Activated CD8-positive, alpha-beta memory T cell treated with anti-CD3 and anti-CD28 coated beads for 48 hours (primary cell): ENCODE results near the gene FBN3.
"Not testable (repeated sequence)": the region's sequence is repeated elsewhere in the genome, so short reads cannot be mapped to it uniquely, and the experiment has no call there.

ENCODE experiments used
- DNase-seq, 3 experiments: peaks; one replicate each; pipeline ENCODE4 v3.0.0-alpha.2; 2020; ENCODE audit warnings: low read depth in 2 of 3, low spot score in 2 of 3

The FBN3 gene

DNA sequence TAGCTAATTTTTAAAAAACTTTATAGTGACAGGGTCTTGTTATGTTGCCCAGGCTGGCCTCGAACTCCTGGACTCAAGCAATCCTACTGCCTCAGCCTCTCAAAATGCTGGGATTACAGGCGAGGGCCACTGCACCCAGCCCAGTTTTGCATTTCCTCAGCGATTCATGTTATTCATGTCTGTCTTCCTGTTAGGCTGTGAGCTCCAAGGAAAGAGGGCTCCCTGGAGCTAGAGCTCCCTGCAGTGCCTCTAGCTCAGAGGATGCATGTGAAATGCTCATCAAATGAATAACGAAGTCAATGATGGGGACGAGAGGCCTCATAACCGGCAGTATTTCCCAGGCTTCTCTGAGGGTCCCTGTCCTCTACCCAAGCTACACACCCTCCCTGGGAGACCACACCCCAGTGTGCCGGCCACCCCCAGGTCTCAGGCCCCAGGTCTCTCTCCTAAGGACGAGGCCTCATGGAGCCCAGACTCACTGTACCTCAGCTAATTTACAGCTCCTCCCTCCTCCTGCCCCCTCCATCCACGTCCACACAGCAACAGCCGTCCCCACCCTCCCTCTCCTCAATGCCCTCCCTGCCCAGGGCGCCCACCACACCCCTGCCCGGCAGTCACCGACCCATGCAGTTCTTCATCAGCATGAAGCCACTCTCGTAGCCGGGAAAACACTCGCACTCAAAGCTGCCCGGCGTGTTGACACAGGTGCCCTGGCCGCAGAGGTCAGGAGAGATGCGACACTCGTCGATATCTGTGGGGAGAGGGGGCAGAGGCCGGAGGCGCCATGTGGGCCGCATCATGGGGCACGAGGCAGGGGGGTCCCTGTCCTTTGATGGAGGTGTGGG is 28.5 kb downstream of the FBN3 start:
- no peak for DNase-seq

DNA sequence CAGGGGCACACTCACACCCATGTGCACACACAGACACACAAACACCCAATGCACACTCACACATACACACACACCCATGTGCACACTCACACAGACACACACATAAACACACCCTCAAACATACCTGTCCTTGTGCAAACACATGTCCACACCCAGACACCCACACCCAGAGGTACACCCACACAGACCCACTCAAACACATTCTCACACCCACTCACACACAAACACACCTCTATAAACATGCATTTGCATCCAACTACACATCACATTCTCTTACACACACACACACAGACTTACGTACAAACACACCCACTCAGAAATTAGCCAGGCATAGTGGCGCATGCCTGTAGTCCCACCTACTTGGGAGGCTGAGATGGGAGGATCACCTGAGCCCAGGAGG is 31.4 kb downstream of the FBN3 start:
- no peak for DNase-seq

DNA sequence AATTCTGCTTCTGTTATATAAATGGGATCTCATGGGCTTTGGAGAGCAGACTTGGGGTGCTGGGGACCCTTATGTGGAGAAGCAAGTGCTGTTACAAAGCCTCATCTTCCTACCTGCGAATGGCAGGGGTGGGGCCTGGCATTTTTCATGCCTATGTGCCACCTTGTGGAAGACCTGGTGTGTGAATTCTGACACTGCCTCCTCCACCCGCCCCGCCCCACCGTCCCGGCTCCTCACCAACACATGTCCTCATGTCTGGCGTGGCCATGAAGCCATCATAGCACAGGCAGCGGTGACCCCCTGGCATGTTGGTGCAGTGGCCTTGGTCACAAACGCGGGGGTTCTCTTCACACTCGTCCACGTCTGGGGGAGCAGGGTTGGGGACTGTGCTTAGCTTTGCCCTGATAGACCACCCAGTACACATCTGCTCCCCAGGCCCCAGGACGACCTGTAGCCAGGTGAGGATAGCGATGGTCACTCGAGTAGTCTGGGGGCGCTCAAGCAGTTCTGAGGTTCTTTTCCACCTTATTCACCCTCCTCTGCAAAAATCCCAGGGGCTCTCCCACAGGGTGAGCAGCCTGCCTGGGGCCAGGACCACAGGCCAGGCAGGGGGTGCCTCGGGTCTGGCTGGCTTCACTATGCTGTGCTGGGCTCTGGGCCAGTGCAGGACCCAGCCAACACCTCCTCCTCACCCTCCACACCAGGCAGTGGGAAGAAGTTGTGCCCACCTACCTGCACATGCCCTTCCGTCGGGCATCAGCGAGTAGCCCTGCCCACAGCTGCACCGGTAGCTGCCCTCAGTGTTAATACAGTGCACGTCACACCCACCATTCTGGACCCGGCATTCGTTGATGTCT is 32.7 kb downstream of the FBN3 start:
- DNase-seq: no peak

DNA sequence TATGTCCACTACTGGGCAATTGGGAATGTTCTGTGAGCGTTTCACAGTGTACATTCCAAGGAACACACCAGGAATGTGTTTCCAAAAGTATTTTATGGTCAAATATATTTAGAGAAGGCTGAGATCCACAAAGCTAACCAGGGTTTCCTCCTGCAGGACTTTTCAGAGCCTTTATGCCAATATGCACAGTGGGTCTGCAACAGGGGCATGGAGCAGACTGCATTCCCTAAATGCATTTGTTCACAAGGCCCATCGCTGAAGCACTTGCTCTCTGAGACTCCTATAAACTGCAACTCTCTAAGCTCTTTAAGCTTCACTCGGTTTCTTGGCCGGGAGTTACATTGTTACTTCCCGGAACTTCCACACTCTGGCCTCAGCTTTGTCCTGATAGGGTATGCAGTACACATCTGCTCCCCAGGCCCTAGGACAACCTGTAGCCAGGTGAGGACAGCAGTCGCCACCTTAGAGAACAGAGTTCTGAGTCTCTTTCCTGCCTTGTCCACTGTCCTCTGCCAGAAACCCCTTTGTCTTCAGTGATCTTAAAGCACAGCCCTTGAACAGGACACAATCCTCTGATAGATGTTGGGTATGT is 33.5 kb downstream of the FBN3 start:
- DNase-seq: no peak

DNA sequence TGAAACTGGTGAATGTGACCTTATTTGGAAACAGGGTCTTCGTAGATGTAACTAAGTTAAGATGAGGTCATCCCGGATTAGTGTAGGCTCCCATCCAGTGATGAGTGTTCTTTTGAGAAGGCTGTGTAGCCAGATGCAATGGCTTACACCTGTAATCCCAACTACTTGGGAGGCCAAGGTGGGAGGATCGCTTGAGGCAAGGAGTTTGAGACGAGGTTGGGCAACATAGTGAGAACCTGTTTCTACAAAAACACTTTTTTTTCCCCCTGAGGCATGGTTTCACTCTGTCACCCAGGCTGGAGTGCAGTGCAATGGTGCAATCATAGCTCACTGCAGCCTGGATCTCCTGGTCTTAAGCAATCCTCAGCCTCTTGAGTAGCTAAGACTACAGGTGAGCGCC is 36.4 kb downstream of the FBN3 start:
- DNase-seq: no peak

DNA sequence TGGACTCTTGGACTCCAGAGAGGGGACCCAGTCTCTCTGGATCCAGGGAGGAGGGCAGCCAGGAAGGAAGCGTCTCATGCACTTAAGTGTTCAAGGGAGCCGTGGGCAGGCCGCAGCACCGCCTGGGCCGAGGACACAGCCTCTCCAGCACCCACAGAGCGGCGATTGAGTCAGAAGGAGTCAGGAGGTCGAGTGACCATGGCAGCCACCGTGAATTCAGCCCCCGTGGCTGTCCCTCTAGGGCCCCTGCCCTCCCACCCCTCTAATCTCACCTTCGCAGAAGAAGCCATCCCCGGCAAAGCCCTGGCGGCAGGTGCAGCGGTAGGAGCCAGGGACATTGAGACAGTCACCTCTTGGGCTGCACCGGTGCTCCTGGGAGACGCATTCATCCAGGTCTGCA is 38.0 kb downstream of the FBN3 start:
- DNase-seq: no peak

DNA sequence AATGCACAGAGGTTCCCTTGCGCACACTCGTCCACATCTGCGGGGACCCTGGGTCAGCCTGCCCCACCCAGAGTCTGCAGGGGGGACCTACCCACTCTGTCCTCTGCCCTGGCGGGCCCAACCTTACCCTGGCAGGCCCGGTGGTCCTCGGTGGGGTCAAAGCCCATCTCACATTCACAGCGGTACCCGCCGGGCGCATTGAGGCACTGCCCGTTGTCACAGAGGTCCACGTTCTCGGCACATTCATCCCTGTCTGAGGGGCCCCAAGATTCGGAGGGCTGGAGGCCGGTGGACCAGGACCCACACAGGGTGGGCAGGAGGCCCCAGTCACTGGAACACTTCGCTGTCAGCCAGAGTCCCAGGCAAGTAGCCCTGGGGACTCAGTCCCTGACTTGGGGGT is 38.5 kb downstream of the FBN3 start:
- DNase-seq: no peak

DNA sequence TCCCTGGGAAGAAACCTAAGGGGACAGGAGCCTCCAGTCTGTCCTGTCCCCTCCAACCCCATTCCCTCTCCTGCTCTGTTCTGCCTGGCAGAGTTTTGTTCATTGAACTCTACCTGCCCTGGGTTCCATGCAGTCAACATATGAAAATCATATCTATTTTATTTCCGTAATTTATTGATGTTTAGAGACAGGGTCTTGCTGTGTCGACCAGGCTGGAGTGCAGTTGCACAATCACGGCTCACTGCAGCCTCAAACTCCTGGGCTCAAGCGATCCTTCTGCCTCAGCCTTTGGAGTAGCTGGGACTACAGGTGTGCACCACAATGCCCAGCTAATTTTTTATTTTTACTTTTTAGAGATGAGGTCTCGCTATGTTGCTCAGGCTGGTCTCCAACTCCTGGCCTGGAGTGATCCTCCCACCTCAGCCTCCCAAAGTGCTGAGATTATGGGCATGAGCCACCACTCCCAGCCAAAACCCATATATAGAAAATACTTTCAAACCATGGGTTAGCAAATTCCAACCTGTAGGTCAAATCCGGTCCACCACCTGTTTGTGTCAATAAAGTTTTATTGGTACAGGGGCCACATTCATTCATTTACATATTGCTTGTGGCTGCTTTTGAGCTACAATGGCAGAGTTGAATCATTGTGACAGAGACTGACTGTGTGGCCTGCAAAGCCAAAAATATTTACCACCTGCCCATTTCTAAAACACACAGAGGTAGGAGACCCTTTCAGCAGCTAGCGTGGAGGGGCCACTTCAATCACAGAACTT is 39.3 kb downstream of the FBN3 start:
- no peak for DNase-seq

DNA sequence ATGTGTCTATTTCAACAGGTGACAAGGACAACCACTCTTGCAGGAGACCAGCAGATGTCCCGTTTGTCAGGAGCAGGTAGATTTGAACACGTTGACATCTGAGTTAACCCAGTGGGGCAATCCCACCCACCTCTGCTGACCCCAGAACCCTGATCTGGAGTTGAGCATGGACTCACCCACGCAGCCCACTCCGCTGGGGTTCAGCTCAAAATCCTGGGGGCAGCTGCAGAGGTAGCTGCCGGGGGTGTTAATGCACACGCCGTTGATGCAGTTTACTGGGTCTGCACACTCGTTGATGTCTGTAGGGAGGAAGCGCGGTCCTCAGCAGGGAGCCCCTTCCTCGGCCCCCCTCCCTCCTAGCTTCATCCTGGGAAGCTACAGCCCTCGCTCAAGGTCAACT is 39.9 kb downstream of the FBN3 start:
- DNase-seq: no peak

DNA sequence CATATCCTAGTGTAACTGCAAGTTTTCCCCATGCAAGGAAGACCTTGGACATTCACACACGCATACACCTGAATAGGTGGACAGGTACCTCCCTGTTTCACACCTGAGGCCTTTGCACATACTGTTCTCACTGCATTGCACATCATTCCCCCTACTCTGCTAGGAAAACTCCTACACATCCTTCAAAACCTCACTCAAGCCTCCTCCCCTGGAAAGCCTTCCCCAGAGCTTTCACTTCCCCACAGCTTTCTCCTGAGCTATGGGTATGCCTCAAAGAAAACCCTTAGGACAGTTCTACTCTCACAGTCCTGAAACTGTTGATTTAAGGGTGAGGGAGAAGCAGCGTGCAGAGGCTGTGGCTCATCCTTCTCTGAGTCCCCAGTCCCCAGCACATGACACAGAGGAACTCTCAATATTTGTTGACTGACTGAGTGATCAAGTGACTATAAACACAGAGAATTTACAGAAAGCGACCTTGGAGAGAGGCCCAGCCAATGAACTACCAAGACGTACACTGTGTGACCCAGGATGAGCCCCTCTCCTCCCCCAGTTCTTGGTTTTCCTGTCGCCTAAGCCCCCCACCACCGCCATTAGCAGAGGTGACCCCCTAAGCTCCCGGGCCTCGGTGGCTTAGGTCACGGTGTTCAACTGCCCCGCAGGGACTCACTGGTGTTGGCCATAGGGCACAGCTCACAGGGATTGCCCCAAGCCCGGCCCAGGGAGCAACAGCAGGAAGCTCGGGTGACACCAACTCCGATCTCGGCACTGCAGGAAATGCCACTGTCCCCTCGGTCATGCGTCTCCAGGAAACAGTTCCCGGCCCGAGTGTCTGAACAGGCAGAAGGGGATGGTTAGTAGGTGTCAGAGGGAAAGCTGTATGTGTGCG is 40.6 kb downstream of the FBN3 start:
- DNase-seq: no peak

DNA sequence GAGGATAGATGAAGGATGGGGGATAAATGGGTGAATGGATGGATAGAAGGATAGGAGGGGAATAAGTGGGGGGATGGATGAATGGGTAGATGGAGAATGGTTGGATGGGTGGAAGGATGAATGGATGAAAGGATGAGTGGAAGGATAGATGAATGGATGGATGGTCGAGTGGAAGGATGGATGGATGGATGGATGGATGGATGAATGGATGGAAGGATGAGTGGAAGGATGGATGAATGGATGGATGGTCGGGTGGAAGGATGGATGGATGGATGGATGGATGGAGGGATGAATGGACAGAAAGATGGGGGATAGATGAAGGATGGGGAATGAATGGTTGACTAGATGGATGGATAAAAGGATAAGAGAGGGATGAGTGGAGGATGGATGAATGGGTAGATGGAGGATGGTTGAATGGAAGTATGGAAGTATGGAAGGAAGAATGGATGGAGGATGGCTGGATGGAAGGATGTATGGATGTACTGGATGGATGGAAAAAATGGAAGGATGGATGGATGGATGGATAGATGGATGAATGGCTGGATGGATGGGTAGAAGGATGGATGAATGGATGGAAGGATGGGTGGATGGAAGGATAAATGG is 42.0 kb downstream of the FBN3 start:
- DNase-seq: no peak

DNA sequence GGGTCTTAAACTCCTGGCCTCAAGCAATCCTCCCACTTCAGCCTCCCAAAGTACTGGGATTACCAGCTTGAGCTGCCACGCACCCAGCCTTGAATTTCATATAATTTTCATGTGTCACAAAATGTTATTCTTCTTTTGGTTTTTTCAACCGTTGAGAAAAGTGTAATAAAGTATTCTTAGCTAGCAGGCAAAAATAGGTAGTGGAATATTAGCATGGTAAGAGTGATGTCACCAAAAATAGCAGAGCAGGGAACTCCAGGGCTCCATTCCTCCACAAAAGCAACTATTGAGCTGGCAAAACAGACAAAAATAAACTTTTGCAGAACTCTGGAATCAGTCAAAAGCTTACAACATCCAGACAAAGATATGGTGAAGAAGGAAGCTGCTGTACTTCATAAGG is 43.9 kb downstream of the FBN3 start:
- DNase-seq: no peak

DNA sequence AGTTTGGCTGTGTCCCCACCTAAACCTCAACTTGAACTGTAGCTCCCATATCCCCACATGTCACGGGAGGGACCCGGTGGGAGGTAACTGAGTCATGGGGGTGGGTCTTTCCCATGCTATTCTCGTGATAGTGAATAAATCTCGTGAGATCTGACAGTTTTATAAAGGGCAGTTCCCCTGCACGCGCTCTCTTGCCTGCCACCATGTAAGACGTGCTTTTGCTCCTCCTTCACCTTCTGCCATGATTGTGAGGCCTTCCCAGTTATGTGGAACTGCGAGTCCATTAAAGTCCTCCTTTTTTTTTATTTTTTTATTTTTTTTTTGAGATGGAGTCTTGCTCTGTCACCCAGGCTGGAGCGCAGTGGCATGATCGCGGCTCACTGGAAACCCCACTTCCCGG is 47.5 kb downstream of the FBN3 start:
- DNase-seq: not testable (repeated sequence)

DNA sequence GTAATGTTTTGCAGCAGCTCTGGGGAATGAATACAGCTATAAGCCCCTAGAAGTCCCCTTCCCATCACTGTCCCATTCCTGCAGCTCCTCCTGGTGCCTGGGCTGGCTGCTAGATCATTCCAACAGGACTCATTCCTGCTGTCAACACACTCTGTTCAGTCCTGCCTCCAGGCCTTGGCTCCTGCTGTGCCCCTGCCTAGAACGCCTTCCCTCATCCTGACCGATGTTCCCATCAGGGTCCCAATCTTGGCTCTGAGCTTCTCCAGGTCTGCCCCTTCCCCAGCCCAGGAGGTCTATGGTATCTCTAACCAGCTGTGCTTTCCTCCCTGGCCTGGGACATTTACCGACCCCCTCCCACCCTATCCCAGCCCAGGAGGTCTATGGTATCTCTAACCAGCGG is 48.1 kb downstream of the FBN3 start:
- DNase-seq: no peak

DNA sequence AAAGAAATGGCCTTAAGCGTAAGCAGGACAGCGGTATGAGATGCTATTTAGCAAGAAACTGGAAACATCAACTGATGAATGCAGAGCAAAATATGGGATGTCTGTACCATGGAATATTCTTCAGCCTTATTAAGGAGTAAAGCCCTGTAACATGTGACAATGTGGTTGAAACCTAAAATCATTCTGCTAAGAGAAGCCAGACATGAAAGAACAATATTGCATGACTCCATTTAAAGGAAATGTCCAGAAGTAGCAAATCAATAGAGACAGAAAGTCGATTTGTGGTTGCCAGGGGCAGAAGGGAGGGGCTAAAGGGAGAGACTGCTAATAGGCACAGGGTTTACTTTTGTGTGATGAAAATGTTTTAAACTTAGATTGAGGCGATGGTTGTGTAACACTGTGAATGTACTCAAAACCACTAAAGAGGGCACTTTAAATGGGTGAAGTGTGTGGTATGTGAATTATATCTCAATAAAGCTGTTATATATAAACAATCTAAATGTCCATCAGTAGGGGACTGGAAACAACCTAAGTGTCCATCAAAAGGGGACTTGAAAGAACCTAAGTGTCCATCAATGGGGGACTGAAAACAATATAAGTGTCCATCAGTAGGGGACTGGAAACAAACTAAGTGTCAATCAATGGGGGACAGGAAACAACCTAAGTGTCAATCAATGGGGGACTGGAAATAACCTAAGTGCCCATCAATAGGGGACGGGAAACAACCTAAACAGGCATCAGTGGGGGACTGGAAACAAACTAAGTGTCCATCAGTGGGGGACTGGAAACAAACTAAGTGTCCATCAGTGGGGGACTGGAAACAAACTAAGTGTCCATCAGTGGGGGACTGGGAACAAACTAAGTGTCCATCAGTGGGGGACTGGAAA is 51.5 kb downstream of the FBN3 start:
- DNase-seq: no peak

DNA sequence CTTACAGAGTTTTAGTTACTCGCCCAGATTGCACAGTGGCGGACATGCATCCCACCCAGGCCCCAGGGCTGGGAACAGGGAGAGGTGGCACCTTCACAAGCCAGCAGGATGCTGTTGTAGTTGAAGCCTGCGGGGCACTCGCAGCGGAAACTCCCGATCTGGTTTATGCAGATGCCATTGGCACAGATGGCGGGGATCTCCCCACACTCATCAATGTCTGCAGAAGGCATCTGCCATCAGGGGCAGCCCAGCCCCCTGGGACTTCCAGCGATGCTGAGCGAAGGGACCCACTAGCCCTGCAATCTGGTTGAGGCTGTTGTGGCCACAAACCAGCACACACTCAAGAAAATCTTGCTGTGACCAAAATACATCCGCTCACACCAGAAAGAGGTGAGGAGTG is 52.2 kb downstream of the FBN3 start:
- no peak for DNase-seq

DNA sequence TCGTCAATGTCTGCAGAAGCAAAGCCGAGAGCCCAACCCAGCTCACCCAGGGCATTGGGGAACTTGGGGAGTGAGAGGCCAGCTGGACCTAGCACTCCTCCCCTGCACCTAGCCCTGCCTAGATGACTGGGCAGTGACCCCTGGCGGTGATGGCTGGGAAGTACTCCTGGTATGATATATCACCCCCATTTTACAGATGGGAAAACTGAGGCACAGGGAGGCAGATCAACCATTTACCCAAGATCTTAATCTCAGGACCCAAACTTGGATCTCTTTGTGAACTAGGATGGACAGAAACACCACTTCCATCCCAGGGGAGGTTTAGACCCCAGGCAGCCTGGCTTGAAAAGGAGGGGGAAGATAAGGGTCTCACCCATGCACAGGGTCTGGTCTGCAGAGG is 53.3 kb downstream of the FBN3 start:
- DNase-seq: no peak

DNA sequence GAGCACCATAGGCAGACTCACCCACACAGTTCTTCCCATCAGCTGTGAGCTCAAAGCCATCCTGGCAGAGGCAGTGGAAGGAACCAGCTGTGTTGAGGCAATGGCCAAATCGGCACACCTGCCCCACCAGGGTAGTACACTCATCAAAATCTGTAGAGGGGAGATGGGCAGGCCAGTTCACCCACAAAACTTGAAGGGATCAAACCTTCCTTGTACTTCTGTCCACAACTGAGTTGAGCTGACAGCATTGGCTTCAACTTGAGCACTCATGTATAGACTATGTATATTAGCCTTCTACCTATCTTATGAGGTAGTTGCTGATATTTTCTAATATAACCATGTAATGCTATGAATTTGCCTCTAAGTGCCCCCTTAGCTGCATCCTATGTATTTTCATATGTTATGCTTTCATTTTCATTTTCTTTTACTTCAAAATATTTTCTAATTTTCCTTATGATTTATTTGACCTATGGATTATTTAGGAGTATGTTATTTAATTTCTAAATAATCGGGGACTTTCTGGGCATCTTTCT is 54.0 kb downstream of the FBN3 start:
- no peak for DNase-seq

DNA sequence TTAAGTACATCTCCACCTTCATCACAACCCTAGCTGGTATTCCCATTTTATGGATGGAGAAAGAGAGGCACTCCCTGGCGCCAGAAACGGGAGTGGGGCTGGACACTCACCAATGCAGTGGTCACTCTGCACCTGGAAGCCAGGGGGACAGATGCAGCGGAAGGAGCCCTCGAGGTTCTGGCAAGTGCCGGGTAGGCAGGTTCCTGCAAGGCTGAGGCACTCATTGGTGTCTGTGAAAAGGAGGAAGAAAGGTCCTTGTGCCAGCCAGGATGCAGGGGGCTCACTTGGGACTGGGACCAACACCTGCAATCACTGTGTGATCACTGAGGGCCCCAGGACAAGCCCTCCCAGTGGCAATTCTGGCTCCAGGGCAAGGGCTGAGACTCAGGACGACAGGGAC is 55.1 kb downstream of the FBN3 start:
- no peak for DNase-seq
